PC-9 (cell line): ENCODE data around the gene LRFN3. TPM values are rescaled to one million over a fixed set of nuclear protein-coding genes. Genes with fewer than 3 reads are reported as not detected.

ENCODE experiments used
- BruUV-seq: library from RNA; stranded (reverse); fragments of 400-500 nt; replicated peaks from 2 replicates; lab custom pipeline; 2021; lab: Mats Ljungman, UMichigan
- CTCF ChIA-PET: fragments of 300-600 bp; sonication (Branson Sonifier 250); formaldehyde crosslinking; loops from one replicate; lab custom pipeline; 2022; ENCODE audit warnings: antibody characterized with exemption; lab: Charles Lee
- POLR2A ChIA-PET: fragments of 300-600 bp; sonication (Branson Sonifier 250); formaldehyde crosslinking; loops from one replicate; lab custom pipeline; 2022; ENCODE audit warnings: antibody characterized with exemption; ENCODE audit not compliant: unreplicated experiment; lab: Charles Lee
- DNase-seq, 2 experiments: peaks; one replicate each; pipeline versions ENCODE4 v3.0.0 to v3.0.0-alpha.2; 2015 to 2022; ENCODE audit warnings: mixed read lengths in 1 of 2
- H2AFZ ChIP-seq: fragments of 200-600 bp; sonication (generic); 2 replicates; pipeline ENCODE4 v1.8.1; 2017; ENCODE audit warnings: antibody characterized with exemption
- H3F3A ChIP-seq: fragments of 200-600 bp; sonication (generic); 2 replicates; pipeline ENCODE4 v1.8.1; 2017; ENCODE audit warnings: antibody characterized with exemption, mild to moderate bottlenecking, low read depth; ENCODE audit not compliant: insufficient read depth
- H3K27ac ChIP-seq: fragments of 200-600 bp; sonication (generic); 2 replicates; pipeline ENCODE4 v1.6.1; 2016; ENCODE audit warnings: mixed run types
- H3K27me3 ChIP-seq: fragments of 200-600 bp; sonication (generic); 2 replicates; pipeline ENCODE4 v1.6.1; 2016; ENCODE audit warnings: low read depth, mixed run types; ENCODE audit not compliant: insufficient read depth
- H3K36me3 ChIP-seq: fragments of 200-600 bp; sonication (generic); 2 replicates; pipeline ENCODE4 v1.6.1; 2016; ENCODE audit warnings: low read depth, mixed run types
- H3K4me1 ChIP-seq: fragments of 200-600 bp; sonication (generic); replicated peaks from 2 replicates; pipeline ENCODE4 v1.6.1; 2016; ENCODE audit warnings: mixed run types; ENCODE audit not compliant: insufficient read depth
- H3K4me2 ChIP-seq: fragments of 200-600 bp; sonication (generic); 2 replicates; pipeline ENCODE4 v1.6.1; 2017; ENCODE audit warnings: mixed run types
- H3K4me3 ChIP-seq: fragments of 200-600 bp; sonication (generic); 2 replicates; pipeline ENCODE4 v1.6.1; 2016; ENCODE audit warnings: mixed run types
- H3K79me2 ChIP-seq: fragments of 200-600 bp; sonication (generic); 2 replicates; pipeline ENCODE4 v1.6.1; 2017; ENCODE audit warnings: low read depth, mixed run types
- H3K9me2 ChIP-seq: fragments of 200-600 bp; sonication (generic); 2 replicates; pipeline ENCODE4 v1.8.1; 2017; ENCODE audit warnings: mild to moderate bottlenecking; ENCODE audit not compliant: insufficient read depth
- H3K9me3 ChIP-seq: fragments of 200-600 bp; sonication (generic); 2 replicates; pipeline ENCODE4 v1.8.1; 2016; ENCODE audit warnings: low read depth; ENCODE audit not compliant: insufficient read depth
- H4K20me1 ChIP-seq: fragments of 200-600 bp; sonication (generic); 2 replicates; pipeline ENCODE4 v1.8.1; 2017; ENCODE audit not compliant: insufficient read depth
- EZH2 ChIP-seq: fragments of 200-600 bp; sonication (generic); IDR thresholded peaks from 2 replicates; pipeline ENCODE4 v1.8.0; 2017; ENCODE audit warnings: antibody characterized with exemption, low read depth
- intact Hi-C: fragments of 100-400 bp; cut with micrococcal nuclease; formaldehyde crosslinking; loops from one replicate; pipeline ENCODE4 v1.10.0; 2022; ENCODE audit not compliant: unreplicated experiment
- total RNA-seq: library from RNA; stranded (reverse); gene quantifications from 2 replicates; pipeline ENCODE4 v1.2.3, GENCODE V29; 2021
- TF ChIP-seq, protein P1 (sequence below): fragments of 200-600 bp; sonication (generic); conservative IDR thresholded peaks from 2 replicates; pipeline ENCODE4 v1.6.1; 2017; ENCODE audit warnings: mixed run types, antibody characterized with exemption, mild to moderate bottlenecking, moderate library complexity

The LRFN3 gene
- total RNA-seq, 1 experiment from 2014 or later = 10.5 TPM

DNA sequence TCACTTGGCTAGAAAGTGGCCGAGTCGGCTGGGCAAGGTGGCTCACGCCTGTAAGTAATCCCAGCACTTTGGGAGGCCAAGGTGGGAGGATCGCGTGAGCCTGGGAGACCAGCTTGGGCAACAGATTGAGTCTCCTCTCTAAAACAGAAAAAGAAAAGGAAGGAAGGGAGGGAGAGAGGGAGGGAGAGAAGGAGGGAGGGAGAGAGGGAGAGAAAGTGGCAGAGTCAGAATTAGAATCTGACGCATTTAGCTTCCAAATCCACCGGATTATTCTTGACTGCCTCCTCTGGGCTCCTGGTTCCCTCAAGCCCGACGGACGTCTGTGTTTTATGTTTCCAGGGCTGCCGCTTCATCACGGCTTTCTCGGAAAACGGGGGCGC, 22.5 kb downstream of the LRFN3 start:
- no peaks in the 10 kb centered on the region for H4K20me1 ChIP-seq
- no peak overlapping the region for H3K4me3 ChIP-seq
- no peaks in the 10 kb centered on the region for H3F3A ChIP-seq
- H3K36me3 ChIP-seq = no peaks in the 10 kb centered on the region
- no peak overlapping the region for H3K4me2 ChIP-seq
- H3K27me3 ChIP-seq = peaks cover 29% of the 10 kb centered on the region
- no peak for DNase-seq
- H2AFZ ChIP-seq = no peak overlapping the region
- no peaks in the 10 kb centered on the region for H3K4me1 ChIP-seq
- CTCF ChIA-PET = no interaction called here
- no peaks in the 10 kb centered on the region for H3K9me2 ChIP-seq
- TF ChIP-seq EZH2 = no peak
- TF ChIP-seq, protein P1, sequence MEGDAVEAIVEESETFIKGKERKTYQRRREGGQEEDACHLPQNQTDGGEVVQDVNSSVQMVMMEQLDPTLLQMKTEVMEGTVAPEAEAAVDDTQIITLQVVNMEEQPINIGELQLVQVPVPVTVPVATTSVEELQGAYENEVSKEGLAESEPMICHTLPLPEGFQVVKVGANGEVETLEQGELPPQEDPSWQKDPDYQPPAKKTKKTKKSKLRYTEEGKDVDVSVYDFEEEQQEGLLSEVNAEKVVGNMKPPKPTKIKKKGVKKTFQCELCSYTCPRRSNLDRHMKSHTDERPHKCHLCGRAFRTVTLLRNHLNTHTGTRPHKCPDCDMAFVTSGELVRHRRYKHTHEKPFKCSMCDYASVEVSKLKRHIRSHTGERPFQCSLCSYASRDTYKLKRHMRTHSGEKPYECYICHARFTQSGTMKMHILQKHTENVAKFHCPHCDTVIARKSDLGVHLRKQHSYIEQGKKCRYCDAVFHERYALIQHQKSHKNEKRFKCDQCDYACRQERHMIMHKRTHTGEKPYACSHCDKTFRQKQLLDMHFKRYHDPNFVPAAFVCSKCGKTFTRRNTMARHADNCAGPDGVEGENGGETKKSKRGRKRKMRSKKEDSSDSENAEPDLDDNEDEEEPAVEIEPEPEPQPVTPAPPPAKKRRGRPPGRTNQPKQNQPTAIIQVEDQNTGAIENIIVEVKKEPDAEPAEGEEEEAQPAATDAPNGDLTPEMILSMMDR = no peak
- H3K79me2 ChIP-seq = no peaks in the 10 kb centered on the region
- POLR2A ChIA-PET = no interaction called here
- intact Hi-C loops = no loop called here
- H3K27ac ChIP-seq = no peak overlapping the region
- BruUV-seq = no TSS peak
- no peaks in the 10 kb centered on the region; the same call in 1 of the 2 replicates for H3K9me3 ChIP-seq

- DNase-seq = no peak
- Histone ChIP-seq H2AFZ (no peak overlapping the region), H3F3A (no peaks in the 10 kb centered on the region), H3K4me2 (no peak overlapping the region), H3K9me3 (no peaks in the 10 kb centered on the region; the same call in 1 of the 2 replicates), H4K20me1 (no peaks in the 10 kb centered on the region), H3K36me3 (no peaks in the 10 kb centered on the region), H3K4me3 (no peak overlapping the region), H3K27ac (no peak overlapping the region), H3K27me3 (peaks cover 27% of the 10 kb centered on the region), H3K9me2 (no peaks in the 10 kb centered on the region), H3K4me1 (no peaks in the 10 kb centered on the region), H3K79me2 (no peaks in the 10 kb centered on the region)
- TF ChIP-seq EZH2 = no peak
- TF ChIP-seq, protein P1 = no peak
- intact Hi-C loops = no loop called here
- CTCF ChIA-PET = interaction anchor here (0.5 kb wide), 1 partner anchor 265 kb away, joined by 3 read pairs; no protein-coding TSS in a partner anchor
- POLR2A ChIA-PET = no interaction called here
- no TSS peak for BruUV-seq
These were observed 23.1 kb downstream of the LRFN3 start for GRCh38 chr19:35959040-35959967.

- no peaks in the 10 kb centered on the region for H3K4me1 ChIP-seq
- no peak overlapping the region for H3K4me2 ChIP-seq
- H2AFZ ChIP-seq = no peak overlapping the region
- POLR2A ChIA-PET = no interaction called here
- BruUV-seq = no TSS peak
- no peaks in the 10 kb centered on the region for H3K9me2 ChIP-seq
- H3K9me3 ChIP-seq = no peaks in the 10 kb centered on the region; the same call in 1 of the 2 replicates
- no peaks in the 10 kb centered on the region for H3K79me2 ChIP-seq
- no peak overlapping the region for H3K27ac ChIP-seq
- intact Hi-C loops = no loop called here
- TF ChIP-seq, protein P1 = no peak
- no peak for TF ChIP-seq EZH2
- no peaks in the 10 kb centered on the region for H3F3A ChIP-seq
- CTCF ChIA-PET = no interaction called here
- no peak overlapping the region for H3K4me3 ChIP-seq
- peaks cover 27% of the 10 kb centered on the region for H3K27me3 ChIP-seq
- H3K36me3 ChIP-seq = no peaks in the 10 kb centered on the region
- no peaks in the 10 kb centered on the region for H4K20me1 ChIP-seq
- no peak for DNase-seq
These were observed 23.8 kb downstream of the LRFN3 start for GRCh38 chr19:35959968-35960320.
